SU-DHL-6 (cell line): Measurements from ENCODE around the gene CADM2.

Source experiments
- CTCF ChIP-seq: fragments of 200-600 bp; sonication (generic); IDR thresholded peaks from one replicate; pipeline ENCODE4 v1.5.1; 2017; ENCODE audit warnings: antibody characterized with exemption, mild to moderate bottlenecking, low read length, moderate library complexity; ENCODE audit not compliant: insufficient read depth, poor library complexity, severe bottlenecking
- EZH2phosphoT487 ChIP-seq: fragments of 200-600 bp; sonication (generic), shearing (Covaris generic); conservative IDR thresholded peaks from 2 replicates; pipeline ENCODE4 v1.6.1; 2018; ENCODE audit warnings: mild to moderate bottlenecking, antibody characterized with exemption, low read length, moderate library complexity, mixed read lengths

- TF ChIP-seq CTCF: no peak
- TF ChIP-seq EZH2phosphoT487: no peak
Measured at GRCh38 chr3:85881833-85882393, 923.1 kb downstream of the CADM2 start.
